Mesenteric fat pad (tissue), 1 donor: Measurements from ENCODE around the gene TXN2. TPM values are rescaled to one million over a fixed set of nuclear protein-coding genes. Genes with fewer than 3 reads are reported as not detected.
"Not testable (repeated sequence)": the region's sequence is repeated elsewhere in the genome, so short reads cannot be mapped to it uniquely, and the experiment has no call there.

Experiments
- DNase-seq: peaks from one replicate; pipeline ENCODE4 v3.0.0-alpha.2; 2020; ENCODE audit warnings: low spot score
- total RNA-seq: library from RNA; stranded (reverse); fragmentation: NEBNext Ultra II Directional; extraction: Animal tissue kit (Norgen Biotek cat#: 25700); gene quantifications from one replicate; pipeline ENCODE4 v1.2.1, GENCODE V29; 2021
- donor health status: DM: yes; HTN: yes; CAD: no.

Gene TXN2
- total RNA-seq, 1 donor from 2014 or later: 52.0 TPM

- no peak for DNase-seq
Measured at GRCh38 chr22:36432592-36433317, 48.7 kb downstream of the TXN2 start.

DNA sequence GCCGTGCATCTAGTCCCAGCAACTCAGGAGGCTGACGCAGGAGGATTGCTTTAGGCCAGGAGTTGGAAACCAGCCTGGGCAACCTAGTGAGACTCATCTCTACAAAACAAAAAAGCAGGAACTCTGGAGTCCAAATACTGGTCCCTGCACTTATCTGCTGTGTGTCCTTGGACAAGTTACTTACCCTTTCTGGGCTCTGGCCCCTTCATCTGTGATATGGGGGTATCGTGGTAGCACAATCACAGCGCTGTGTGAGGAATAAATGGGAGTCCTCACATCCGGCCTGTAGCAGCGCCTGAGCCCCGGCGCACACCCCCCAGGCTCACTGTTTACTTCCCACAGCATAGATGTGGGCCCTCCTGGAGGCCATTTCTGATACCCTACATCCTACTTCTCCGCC is 49.5 kb downstream of the TXN2 start:
- DNase-seq: no peak

GRCh38 chr22:36430863-36431262 is 50.6 kb downstream of the TXN2 start:
- no peak for DNase-seq

DNA sequence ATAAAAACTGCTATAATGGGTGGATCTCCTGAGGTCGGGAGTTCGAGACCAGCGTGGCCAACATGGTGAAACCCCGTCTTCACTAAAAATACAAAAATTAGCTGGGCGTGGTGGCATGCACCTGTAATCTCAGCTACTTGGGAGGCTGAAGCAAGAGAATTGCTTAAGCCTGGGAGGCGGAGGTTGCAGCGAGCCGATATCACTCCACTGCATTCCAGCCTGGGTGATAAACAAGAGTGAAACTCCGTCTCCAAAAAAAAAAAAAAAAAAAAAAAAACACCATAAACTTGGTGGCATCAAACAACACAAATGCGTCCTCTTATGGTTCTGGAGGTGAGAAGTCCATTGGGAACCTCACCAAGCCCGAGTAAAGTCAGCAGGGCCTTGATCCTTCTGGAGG is 53.5 kb downstream of the TXN2 start:
- DNase-seq: not testable (repeated sequence)

DNA sequence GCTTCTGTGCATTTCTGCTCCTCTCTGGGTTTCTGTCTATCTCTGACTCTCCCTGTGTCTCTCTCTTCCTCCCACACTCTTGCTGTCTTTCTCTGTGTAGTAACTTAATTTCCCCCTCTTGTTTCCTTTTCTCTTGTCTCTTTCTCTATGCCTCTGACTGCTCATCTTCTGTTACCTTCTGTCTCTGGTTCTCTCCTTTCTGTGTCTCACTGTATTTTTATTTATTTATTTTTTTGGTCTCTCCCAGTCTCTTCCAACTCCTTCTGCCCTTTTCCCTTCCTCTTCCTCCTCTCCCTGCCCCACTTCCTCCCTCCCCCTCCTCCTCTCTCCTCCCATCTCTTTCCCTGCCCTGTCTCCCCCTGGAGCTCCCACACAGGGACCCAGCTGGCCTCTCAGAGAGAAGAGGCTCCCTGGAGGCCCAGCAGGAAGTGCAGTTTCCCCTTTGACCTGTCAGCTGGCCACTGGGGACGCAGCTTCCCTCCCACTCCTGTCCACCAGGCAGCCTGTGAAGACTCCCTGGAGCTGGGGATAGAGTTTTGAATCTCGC is 55.4 kb downstream of the TXN2 start:
- no peak for DNase-seq

DNA sequence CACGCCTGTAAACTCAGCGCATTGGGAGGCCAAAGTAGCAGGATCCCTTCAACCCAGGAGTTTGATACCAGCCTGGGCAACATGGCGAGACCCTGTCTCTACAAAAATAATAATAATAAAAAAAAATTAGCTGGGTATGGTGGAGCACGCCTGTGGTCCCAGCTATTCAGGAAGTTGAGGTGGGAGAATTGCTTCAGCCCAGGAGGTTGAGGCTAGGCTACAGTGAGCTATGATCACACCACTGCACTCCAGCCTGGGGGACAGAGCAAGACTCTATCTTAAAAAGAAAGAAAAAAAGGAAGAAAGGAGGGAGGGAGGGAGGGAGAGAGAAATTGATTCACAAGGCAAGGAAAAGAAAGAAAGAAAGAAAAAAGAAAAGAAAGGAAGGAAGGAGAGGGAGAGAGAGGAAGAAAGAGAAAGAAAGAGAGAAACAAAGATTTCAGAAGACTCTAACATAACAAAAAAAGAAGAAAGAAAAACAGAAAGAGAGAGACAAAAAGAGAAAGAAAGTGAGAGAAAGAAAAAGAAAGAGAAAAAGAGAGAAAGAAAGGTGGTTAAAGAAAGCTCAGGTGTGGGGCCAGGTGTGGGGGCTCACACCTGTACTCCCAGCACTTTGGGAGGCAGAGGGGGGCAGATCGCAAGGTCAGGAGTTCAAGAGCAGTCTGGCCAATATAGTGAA is 56.4 kb downstream of the TXN2 start:
- no peak for DNase-seq

GRCh38 chr22:36424466-36424865 is 57.0 kb downstream of the TXN2 start:
- not testable (repeated sequence) for DNase-seq

GRCh38 chr22:36423461-36424404 is 57.7 kb downstream of the TXN2 start:
- no peak for DNase-seq

DNA sequence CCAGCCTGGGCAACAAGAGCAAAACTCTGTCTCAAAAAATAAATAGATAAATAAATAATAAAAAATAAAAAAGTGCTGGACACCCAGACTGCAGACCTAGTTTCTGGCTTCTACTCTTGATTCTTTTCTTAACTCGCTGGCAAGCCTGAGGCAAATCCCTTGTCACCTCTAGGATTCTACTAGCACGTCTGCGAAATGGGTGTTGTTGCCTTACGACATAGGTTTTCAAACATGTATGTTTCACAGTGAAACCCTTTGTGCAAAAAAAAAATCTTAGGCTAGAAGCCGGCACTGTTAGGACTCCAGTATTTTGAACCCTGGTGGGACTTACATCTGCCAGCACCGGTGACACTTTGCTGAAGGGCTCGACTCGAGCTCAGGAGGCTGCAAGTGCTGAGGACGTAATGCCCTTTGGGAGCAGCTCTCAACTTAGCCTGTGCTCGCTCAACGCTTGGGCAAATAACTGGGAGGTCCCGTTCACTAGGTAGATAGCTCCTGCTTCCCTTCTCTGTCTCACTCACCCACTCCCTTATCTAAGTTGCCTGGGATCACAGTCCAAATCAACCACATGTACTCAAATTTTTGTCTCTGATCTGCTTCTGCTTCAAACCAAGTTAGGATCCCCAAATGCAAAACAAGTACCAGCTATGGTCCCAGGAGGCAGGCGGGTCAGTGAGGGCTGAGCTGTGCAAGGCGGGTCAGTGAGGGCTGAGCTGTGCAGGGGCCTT is 59.0 kb downstream of the TXN2 start:
- no peak for DNase-seq

DNA sequence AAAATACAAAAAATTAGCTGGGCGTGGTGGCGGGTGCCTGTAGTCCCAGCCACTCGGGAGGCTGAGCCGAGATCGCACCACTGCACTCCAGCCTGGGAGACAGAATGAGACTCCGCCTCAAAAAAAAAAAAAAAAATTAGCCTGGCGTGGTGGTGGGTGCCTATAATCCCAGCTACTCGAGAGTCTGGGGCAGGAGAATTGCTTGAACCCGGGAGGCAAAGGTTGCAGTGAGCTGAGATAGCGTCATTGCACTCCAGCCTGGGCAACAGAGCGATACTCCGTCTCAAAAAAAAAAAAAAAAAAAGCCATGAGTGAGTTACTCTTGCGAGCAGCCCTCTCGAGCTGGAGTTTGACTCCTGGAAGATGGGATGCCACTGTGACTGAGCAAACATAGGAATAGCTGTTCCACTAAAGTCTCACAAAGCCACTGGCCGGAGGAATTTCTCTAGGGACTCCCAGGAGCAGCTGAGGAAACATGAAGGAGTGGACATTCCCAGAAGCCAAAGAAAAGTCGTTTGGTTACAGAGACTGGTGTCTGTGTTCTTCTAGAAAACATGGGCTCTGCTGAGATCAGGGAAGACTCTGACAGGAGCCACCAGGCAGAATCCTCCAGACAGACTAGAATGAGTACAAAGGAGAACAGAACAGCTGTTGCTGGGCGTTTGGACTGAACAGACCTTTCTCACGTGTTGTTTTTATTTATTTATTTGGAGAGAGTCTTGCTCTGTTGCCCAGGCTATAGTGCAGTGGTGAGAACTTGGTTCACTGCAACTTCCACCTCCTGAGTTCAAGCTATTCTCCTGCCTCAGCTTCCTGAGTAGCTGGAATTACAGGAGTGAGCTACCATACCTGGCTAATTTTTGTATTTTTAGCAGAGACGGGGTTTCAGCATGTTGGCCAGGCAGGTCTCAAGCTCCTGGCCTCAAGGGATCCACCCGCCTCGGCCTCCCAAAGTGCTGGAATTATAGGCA is 61.2 kb downstream of the TXN2 start:
- DNase-seq: no peak

- DNase-seq: no peak
Measured at GRCh38 chr22:36419177-36419911, 62.1 kb downstream of the TXN2 start.

GRCh38 chr22:36417281-36417686 is 64.2 kb downstream of the TXN2 start:
- DNase-seq: no peak

Other genes starting within 250 kb of the TXN2 start
- gene APOL2, start 242.1 kb downstream of the TXN2 start, total RNA-seq: 168 TPM
- gene APOL1, start 228.5 kb downstream of the TXN2 start, total RNA-seq: 82.3 TPM
- gene MYH9, start 93.7 kb downstream of the TXN2 start, total RNA-seq: 673 TPM
- 11.2 TPM for gene FOXRED2, start 25.4 kb upstream of the TXN2 start, total RNA-seq
- 149 TPM for gene EIF3D, start 47.5 kb upstream of the TXN2 start, total RNA-seq
- 0.19 TPM for gene CACNG2, start 222.1 kb upstream of the TXN2 start, total RNA-seq